Measurements from ENCODE around the gene ARL4C.

Gene ARL4C

DNA sequence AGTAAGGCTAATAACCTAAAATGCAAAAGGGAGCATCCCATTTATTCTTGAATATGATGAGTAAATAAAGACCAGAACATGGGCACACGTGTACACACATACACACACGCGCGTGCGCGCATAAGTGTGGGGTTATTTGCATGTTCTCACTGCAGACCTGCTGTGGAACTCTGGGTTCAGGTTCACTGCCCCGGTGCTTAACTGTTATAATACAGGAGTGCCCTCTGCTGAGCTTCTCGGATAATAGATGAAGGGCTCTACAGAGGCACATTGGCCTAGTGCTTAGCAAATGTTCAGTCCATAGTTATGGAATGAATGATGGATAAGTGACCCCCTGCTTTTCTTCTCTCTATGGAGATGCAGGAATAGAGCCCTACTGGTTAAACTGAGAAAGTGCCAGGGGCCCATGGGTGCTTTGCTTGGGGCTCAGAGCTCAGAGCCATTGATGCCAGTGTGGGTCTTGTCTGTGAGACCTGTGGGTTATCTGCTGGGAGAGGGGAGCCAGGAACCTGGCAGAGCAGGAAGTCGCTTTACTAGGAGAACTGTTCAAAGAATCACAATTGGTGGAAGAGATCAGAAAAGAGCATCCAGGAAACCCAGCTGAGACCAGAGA, 3.6 kb upstream of the ARL4C start:
- peak; percentile 66 for DNase-seq (ENCODE audit: low spot score)

- DNase-seq (ENCODE audit: low spot score): no peak
These were observed 834 bp upstream of the ARL4C start for GRCh38 chr2:234497594-234498235.

DNA sequence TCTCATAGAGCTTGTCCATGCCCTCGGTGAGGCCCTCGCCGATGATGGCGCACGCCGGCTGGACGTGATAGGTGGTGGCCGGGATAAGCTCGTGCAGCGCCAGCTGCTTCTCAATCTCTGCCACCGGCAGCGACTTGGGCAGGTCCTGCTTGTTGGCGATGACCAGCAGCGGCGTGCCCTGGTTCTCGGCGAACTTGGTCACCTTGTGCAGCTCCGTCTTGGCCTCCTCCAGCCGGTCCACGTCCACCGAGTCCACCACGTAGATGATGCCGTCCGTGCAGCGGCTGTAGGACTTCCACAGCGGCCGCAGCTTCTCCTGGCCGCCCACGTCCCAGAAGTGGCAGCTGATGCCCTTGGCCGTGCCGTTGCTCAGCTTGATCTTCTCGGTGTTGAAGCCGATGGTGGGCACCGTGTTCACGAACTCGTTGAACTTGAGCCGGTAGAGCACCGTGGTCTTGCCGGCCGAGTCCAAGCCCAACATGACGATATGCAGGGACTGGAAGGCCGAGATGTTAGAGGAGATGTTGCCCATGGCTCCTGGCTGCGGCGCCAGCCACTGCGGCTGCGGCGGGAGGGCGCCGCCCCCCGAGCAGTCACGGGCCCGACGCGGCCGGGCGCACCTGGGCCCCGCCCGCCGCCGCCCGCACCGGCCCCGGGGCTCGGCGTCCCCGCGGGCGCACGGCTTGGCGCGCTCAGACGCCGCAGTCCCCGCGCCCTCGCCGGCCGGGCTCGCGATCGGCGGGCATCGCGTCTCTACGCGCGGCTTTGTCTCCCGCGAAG, 636 bp downstream of the ARL4C start:
- DNase-seq (ENCODE audit: low spot score): peak; percentile 28

DNA sequence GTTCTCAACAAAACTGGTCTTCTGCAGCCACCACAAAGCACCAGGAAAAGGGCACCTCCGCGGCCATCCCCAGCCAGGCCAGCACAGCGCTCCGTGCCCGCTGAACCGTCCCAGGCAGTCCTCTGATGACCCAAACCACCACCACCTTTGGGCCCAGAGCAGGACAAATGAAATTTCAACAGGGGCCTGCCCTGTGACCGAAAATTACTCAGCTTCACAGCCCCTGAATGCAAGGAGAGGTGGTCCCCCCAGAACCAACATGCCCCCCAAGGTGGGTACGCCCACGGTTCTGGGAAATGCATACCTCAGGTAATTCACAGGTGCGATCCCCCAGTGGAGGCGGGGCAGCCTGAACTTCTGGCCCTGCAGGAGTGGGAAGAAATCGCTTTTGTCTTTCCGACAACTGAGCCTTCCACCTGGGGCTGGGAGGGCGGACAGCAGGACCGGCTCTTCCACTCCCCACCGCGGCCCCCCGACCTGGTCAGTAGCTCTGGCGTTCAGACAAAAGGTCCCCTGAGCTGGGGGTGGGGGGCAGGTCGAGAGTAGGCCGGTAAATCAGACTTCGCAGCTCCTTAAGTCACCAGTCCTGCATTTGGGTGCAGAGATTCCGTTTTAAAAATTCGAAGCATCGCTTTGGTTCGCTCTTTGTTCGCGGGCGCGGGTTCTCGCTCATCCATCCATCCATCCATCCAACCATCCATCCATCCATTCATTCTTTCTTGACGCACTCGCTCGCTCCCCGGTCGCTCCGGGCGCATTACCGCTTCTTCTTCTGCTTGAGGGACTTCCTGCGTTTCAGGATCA, 1.4 kb downstream of the ARL4C start:
- peak; percentile 32 for DNase-seq (ENCODE audit: low spot score)

DNA sequence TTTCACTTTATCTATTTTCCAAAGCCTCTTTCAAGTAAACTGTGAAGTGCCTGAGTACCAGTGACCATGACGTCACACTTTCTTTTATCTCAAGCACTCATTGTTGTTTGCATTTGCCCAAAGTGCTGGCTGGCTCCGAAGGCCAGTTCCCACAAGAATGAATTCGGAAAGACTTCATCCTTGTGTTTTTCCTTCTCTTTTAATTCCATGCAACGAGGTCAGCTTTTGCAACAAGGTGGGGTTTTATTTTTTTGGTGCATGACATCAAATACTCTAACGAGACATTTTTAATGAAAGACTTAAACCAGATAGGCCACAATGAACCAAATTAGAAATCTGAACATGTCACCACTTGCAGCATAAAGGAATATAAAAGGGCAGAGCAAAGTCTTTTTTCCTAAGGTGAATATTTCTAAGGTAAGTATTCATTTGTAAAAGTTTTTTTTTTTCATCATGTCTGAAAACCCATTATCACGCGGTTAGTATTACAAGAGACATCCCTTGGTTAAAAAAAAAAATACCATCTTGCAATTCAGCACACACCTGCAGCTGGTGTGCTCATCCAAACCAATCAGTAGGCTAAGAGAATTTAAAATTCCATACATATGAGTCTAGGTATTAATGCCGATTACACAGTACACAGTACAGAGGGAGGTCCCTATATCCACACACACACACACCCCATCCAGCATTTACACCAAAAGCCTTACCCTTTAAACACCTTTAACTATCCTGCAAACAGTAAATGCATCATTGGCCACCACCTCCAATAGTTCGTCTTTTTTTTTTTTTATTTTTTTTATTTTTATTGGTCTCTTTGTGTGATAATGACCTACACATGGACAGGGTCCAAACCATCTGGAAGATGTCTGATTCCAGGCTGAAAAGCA, 2.3 kb downstream of the ARL4C start:
- no peak for DNase-seq (ENCODE audit: low spot score)

- no peak for DNase-seq (ENCODE audit: low spot score)
These were observed 3.1 kb downstream of the ARL4C start for GRCh38 chr2:234493796-234494195.

GRCh38 chr2:234492717-234493485, 4.0 kb downstream of the ARL4C start:
- no peak for DNase-seq (ENCODE audit: low spot score)

DNA sequence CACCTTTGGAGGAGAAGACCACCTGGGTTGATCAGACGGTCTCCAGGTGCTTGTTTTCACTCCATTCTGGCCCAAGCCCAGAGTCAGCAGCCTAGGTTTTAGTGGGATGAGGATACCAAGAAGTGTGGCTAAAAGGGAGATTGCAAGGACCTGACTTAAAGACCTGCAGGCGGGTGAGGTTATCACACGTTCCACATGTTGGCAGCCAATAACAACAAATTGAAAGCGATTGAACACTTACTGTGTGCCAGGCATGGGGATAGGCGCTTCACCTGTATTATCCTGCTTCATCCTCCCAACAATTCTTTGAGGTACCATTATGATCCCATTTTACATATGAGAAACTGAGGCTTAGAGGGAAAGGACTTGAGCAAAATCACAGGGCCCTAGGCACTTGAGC, 5.0 kb downstream of the ARL4C start:
- no peak for DNase-seq (ENCODE audit: low spot score)

GRCh38 chr2:234491281-234491680, 5.6 kb downstream of the ARL4C start:
- DNase-seq (ENCODE audit: low spot score): no peak

DNA sequence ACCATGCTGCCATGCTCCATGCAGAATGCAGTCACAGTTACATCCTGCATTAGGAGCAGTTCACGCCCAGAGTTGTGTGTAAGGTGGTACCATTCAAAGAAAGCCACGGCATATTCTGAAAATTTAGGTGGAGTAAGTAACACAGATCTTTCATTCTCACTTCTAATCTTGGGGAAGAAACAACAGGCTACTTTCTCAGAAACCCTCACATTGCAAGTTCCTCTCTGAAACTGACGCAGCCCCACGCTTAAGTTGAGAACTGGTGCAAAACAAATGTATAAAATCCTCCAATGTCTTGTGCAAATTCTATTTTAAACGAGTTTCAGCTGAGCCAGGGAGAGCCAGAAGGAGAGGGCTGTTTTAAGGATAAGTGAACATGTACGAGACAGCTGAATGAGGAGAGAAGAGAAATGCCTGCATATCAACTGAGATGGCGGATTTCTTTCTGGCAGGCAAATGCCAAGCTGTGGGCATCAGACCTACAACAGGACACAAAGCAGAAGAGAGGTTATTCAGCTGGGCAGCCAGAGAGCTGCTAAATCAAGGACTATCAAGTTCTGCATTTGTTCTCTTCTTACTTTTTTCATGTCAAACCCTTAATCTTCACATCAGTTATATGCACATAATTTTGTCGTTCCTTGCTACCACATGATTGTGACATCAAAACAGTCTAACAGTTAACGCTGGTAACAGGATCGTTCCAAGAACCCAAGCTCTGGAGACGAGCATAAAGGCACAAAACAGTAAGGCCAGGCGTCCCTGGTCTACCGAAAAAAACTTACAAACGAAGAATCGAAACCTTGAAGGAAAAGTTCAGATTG, 6.4 kb downstream of the ARL4C start:
- DNase-seq (ENCODE audit: low spot score): no peak

- DNase-seq (ENCODE audit: low spot score): no peak
These were observed 7.9 kb downstream of the ARL4C start for GRCh38 chr2:234488913-234489451.

DNA sequence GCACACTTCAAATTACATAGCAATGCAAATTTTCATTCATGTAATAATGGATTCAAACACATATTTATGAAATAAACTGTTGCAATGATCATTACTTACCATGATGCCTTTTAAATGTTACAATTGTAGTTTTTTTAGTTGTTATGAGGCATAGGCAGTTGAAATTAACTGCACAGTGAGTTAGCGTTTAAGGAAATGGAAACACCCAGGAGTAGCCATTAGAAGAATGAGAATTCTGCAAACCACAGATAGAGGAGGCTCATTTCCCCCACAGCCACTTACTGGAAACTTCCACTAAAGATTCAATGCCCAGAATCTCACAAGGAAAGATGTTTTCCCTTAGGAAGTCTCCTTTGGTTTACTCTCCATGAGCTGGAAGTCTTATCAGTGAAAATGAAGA, 8.4 kb downstream of the ARL4C start:
- DNase-seq (ENCODE audit: low spot score): no peak

GRCh38 chr2:234487356-234487755, 9.5 kb downstream of the ARL4C start:
- DNase-seq (ENCODE audit: low spot score): no peak

GRCh38 chr2:234483568-234484251, 13.2 kb downstream of the ARL4C start:
- DNase-seq (ENCODE audit: low spot score): no peak

- DNase-seq (ENCODE audit: low spot score): no peak
These were observed 15.6 kb downstream of the ARL4C start for GRCh38 chr2:234481301-234481700.

- DNase-seq (ENCODE audit: low spot score): no peak
These were observed 16.5 kb downstream of the ARL4C start for GRCh38 chr2:234480337-234480736.

DNA sequence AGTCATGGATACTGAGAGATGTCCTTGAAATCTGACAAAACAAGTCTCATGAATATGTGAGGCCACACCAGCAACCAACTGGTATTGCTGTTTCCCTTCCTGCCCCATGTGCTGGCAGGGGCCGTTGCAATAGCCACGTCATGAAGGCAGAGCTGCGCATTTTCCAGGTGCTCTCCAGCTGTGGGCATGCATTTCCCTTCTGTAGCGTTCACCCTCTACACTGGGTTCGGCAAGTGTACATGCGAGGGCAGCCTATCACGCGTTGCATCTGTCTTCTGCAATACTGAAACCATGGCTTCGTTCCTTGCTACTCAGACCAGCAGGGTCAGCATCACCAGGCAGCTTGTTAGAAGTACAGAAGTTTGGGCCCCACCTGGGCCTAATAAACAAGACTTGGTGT, 17.4 kb downstream of the ARL4C start:
- DNase-seq (ENCODE audit: low spot score): no peak

DNA sequence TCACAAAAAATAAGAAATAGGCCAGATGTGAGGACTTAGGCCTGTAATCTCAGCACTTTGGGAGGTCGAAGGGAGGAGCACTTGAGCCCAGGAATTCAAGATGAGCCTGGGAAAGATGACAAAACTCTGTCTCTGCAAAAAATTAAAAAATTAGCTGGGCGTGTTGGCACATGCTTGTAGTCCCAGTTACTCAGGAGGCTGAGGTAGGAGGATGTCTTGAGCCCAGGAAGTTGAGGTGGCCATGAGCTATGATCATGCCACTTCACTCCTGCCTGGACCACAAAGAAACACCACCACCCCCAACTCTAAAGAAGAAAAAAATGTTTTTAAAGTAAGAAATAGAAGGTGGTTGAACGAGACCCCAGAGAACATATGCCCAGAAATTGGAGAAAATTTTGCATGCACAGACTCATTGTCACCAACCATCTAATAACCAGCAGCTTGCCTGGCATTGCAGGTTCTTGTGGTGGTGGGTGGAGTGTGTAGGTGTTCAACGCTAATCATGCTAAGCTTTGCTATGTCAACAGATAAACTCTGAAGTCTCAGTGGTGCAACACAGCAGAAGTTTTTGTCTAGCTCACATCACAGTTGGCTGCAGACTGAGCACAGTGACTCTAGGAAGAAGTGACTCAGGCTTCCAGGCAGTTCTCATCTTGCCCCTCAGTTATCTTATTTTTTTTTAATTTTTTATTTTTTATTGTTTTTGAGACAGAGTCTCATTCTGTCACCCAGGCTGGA, 18.6 kb downstream of the ARL4C start:
- DNase-seq (ENCODE audit: low spot score): peak; percentile 59
